K562 (cell line): Measurements from ENCODE around the gene STUM.

Source experiments
- CHD4 ChIP-seq: fragments of 200-600 bp; sonication (generic); IDR thresholded peaks from 3 replicates; pipeline ENCODE4 v1.6.1; 2012; ENCODE audit warnings: low read depth, mild to moderate bottlenecking, mixed read lengths, low read length, inconsistent platforms; ENCODE audit not compliant: insufficient read depth, insufficient replicate concordance, poor library complexity, severe bottlenecking
- CTCF ChIP-seq, 3 experiments: IDR thresholded peaks in 2 of 3; conservative IDR thresholded peaks in 1 of 3; 2 replicates each; pipeline ENCODE4 v1.5.1; 2011 to 2012; ENCODE audit warnings: low read length in 3 of 3, mild to moderate bottlenecking in 3 of 3, control low read depth in 2 of 3, improper control_type of control experiment in 1 of 3, inconsistent platforms in 1 of 3, low read depth in 1 of 3, mixed read lengths in 1 of 3, moderate library complexity in 1 of 3; ENCODE audit not compliant: insufficient read depth in 2 of 3
- FOXP4 ChIP-seq: sonication (generic); formaldehyde crosslinking; IDR thresholded peaks from 2 replicates; pipeline ENCODE4 v1.8.0; 2022; ENCODE audit warnings: mild to moderate bottlenecking, missing genetic modification reagents, borderline replicate concordance
- GTF2F1 ChIP-seq: IDR thresholded peaks from 2 replicates; pipeline ENCODE4 v1.6.1; 2011; ENCODE audit warnings: low read depth, low read length, improper control_type of control experiment
- HDAC3 ChIP-seq: fragments of 450-650 bp; IDR thresholded peaks from 2 replicates; pipeline ENCODE4 v1.6.1; 2018; ENCODE audit warnings: borderline replicate concordance, mild to moderate bottlenecking, moderate library complexity; ENCODE audit not compliant: partially characterized antibody
- HOMEZ ChIP-seq: fragments of 250-450 bp; sonication (Bioruptor Pico); IDR thresholded peaks from 2 replicates; pipeline ENCODE4 v1.4.0; 2020; ENCODE audit warnings: mild to moderate bottlenecking, moderate library complexity
- MEF2D ChIP-seq: conservative IDR thresholded peaks from 2 replicates; pipeline ENCODE4 v1.6.1; 2016; ENCODE audit warnings: low read depth, missing genetic modification characterization, missing compliant biosample characterization
- MXI1 ChIP-seq: IDR thresholded peaks from 2 replicates; pipeline ENCODE4 v1.6.1; 2011; ENCODE audit warnings: low read depth, mild to moderate bottlenecking, improper control_type of control experiment, low read length
- POLR2AphosphoS5 ChIP-seq: IDR thresholded peaks from 2 replicates; pipeline ENCODE4 v1.6.1; 2011; ENCODE audit warnings: mild to moderate bottlenecking, low read depth, low read length, moderate library complexity; ENCODE audit not compliant: control insufficient read depth, insufficient read depth
- ZHX1 ChIP-seq: fragments of 150-350 bp; conservative IDR thresholded peaks from 2 replicates; pipeline ENCODE4 v1.6.1; 2014; ENCODE audit warnings: low read length

GRCh38 chr1:226566760-226567159, 18.2 kb downstream of the STUM start:
- TF ChIP-seq GTF2F1 = no peak
- TF ChIP-seq FOXP4 (CRISPR knock-in tag) = no peak
- TF ChIP-seq MEF2D (tag) = no peak
- TF ChIP-seq CHD4 = no peak
- TF ChIP-seq ZHX1 = no peak
- TF ChIP-seq POLR2AphosphoS5 = no peak
- no peak for TF ChIP-seq CTCF (IDR thresholded peaks at IDR 0.05 in 2 of 3, conservative IDR thresholded peaks at IDR 0.05 in 1 of 3; ENCODE audit: insufficient read depth in 2 of 3, low read depth in 1 of 3, low read length in 3 of 3)
- no peak for TF ChIP-seq MXI1
- no peak for TF ChIP-seq HOMEZ
- no peak for TF ChIP-seq HDAC3
